ENCODE results near the gene RIN3. TPM values are rescaled to one million over a fixed set of nuclear protein-coding genes. Genes with fewer than 3 reads are reported as not detected.

Gene RIN3
- total RNA-seq, 1 experiment from 2014 or later, result 1.5 TPM

DNA sequence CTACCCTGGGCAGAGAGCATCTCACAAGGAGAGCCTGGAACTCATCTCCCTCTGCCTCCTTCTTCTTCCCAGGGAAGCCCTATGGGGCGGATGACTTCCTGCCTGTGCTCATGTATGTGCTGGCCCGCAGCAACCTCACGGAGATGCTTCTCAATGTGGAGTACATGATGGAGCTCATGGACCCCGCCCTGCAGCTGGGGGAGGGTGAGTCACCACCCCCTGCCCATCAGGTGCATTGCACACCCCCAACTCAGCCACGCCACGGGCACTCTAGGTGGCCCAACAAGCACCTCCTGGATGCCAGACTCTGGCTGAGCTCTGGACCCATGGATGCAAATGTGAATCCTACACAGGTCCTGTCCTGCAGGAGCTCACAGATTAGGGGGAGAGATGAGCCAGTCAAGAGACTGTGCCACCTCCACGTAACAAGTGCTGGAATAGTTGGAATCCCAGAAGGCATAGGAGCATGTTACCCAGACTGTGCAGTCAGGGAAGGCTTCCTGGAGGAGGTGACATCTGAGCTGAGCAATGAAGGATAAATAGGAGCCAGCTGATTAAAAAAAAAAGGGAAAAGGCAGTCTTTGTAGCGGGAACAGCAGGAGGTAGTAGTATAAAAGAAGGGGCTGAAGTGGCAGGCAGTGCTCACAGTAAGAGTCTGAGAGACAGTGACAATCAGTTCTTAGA, 163.0 kb downstream of the RIN3 start:
- H4K5ac ChIP-seq (ENCODE audit: insufficient read length, low read depth, low read length), result no peak overlapping the region
- TF ChIP-seq, protein P1, sequence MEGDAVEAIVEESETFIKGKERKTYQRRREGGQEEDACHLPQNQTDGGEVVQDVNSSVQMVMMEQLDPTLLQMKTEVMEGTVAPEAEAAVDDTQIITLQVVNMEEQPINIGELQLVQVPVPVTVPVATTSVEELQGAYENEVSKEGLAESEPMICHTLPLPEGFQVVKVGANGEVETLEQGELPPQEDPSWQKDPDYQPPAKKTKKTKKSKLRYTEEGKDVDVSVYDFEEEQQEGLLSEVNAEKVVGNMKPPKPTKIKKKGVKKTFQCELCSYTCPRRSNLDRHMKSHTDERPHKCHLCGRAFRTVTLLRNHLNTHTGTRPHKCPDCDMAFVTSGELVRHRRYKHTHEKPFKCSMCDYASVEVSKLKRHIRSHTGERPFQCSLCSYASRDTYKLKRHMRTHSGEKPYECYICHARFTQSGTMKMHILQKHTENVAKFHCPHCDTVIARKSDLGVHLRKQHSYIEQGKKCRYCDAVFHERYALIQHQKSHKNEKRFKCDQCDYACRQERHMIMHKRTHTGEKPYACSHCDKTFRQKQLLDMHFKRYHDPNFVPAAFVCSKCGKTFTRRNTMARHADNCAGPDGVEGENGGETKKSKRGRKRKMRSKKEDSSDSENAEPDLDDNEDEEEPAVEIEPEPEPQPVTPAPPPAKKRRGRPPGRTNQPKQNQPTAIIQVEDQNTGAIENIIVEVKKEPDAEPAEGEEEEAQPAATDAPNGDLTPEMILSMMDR (conservative IDR thresholded peaks at IDR 0.05), result no peak
- H3T11ph ChIP-seq (ENCODE audit: low read length), result no peak overlapping the region
- H3K18ac ChIP-seq (ENCODE audit: insufficient read length, low read depth, low read length), result no peak overlapping the region
- Mint-ChIP-seq H3K4me1 (peaks cover 9% of the 10 kb centered on the region in 2 experiments), H3K27me3 (ENCODE audit: low read depth) (no peaks in the 10 kb centered on the region; the same call in none of the 2 replicates), H3K27ac (no peak overlapping the region), H3K9me3 (no peaks in the 10 kb centered on the region), H3K4me3 (no peak overlapping the region), H3K36me3 (ENCODE audit: insufficient read depth in 1 of 3, low read depth in 3 of 3) (no peaks in the 10 kb centered on the region)
- H4K91ac ChIP-seq (ENCODE audit: insufficient read length, low read depth, low read length), result no peak overlapping the region
- H3K4ac ChIP-seq (ENCODE audit: low read depth, low read length), result no peak overlapping the region
- no peak overlapping the region for H4K8ac ChIP-seq (replicated peaks; ENCODE audit: insufficient read length, low read depth, low read length)
- no CpG with 5 or more reads among the region's 8 CpGs for WGBS (ENCODE audit: extremely low coverage, insufficient read length, low lambda C conversion rate)
- no peak overlapping the region for H2AK5ac ChIP-seq (ENCODE audit: insufficient read length, low read length)
- H3K79me1 ChIP-seq (ENCODE audit: insufficient read depth, low read depth, low read length, poor library complexity, severe bottlenecking), result no peaks in the 10 kb centered on the region
- H3K23ac ChIP-seq (ENCODE audit: insufficient read length, low read depth, low read length), result no peak overlapping the region
- H2BK120ac ChIP-seq (ENCODE audit: low read depth, low read length, poor library complexity, severe bottlenecking), result no peak overlapping the region
- no peak overlapping the region for H2BK15ac ChIP-seq (ENCODE audit: low read depth, low read length)
- H3K56ac ChIP-seq (ENCODE audit: insufficient read length, low read depth, low read length), result no peak overlapping the region
- H2BK5ac ChIP-seq (ENCODE audit: insufficient read length, low read length), result no peak overlapping the region
- H2BK12ac ChIP-seq (ENCODE audit: insufficient read length, low read depth, low read length), result no peak overlapping the region
- DNase-seq, result no peak
- H3K27me3 ChIP-seq (ENCODE audit: insufficient read depth, low read length), result no peaks in the 10 kb centered on the region
- no peaks in the 10 kb centered on the region for H3K4me1 ChIP-seq (ENCODE audit: insufficient read depth, low read length)
- H3K9ac ChIP-seq (ENCODE audit: extremely low read depth, insufficient read length, low read length), result no peak overlapping the region
- no peak overlapping the region for H2BK20ac ChIP-seq (ENCODE audit: low read depth, low read length, poor library complexity, severe bottlenecking)
- no peak overlapping the region for H3K4me2 ChIP-seq (ENCODE audit: insufficient read depth, insufficient read length, low read length)
- H3K27ac ChIP-seq (ENCODE audit: insufficient read length, low read depth, low read length), result no peak overlapping the region
- H3K79me2 ChIP-seq (ENCODE audit: insufficient read depth, low read length), result no peaks in the 10 kb centered on the region
- no peak overlapping the region for H3K14ac ChIP-seq (ENCODE audit: insufficient read depth, low read length)
- H2AFZ ChIP-seq (ENCODE audit: low read length), result no peak overlapping the region
- no peaks in the 10 kb centered on the region for H4K20me1 ChIP-seq (ENCODE audit: control insufficient read depth, insufficient read depth, insufficient read length)
- H3K23me2 ChIP-seq (ENCODE audit: insufficient read length, low read depth, low read length, poor library complexity, severe bottlenecking), result no peaks in the 10 kb centered on the region
- H3K9me3 ChIP-seq (ENCODE audit: control insufficient read depth, low read depth, low read length), result no peaks in the 10 kb centered on the region
